GM19468 (cell line): ENCODE measurements around the gene UVSSA.

ENCODE experiments used
- ATAC-seq: cut with Tn5 transposase; IDR thresholded peaks from one replicate; pipeline ENCODE4 v1.9.1; 2021; ENCODE audit warnings: mild to moderate bottlenecking, moderate library complexity, moderate number of reproducible peaks; ENCODE audit not compliant: unreplicated experiment; ENCODE audit errors: extremely low read depth

UVSSA gene

GRCh38 chr4:1375051-1375721 is 28.2 kb downstream of the UVSSA start:
- ATAC-seq = no peak

GRCh38 chr4:1375761-1376322 is 28.8 kb downstream of the UVSSA start:
- no peak for ATAC-seq

- no peak for ATAC-seq
Measured at GRCh38 chr4:1376391-1376840, 29.4 kb downstream of the UVSSA start.

- ATAC-seq = no peak
Measured at GRCh38 chr4:1376841-1377605, 30.0 kb downstream of the UVSSA start.

GRCh38 chr4:1377606-1378261 is 30.7 kb downstream of the UVSSA start:
- no peak for ATAC-seq

GRCh38 chr4:1378559-1379231 is 31.7 kb downstream of the UVSSA start:
- ATAC-seq = no peak

GRCh38 chr4:1379351-1379781 is 32.4 kb downstream of the UVSSA start:
- no peak for ATAC-seq

- no peak for ATAC-seq
Measured at GRCh38 chr4:1379801-1380331, 32.9 kb downstream of the UVSSA start.

GRCh38 chr4:1380368-1381151 is 33.6 kb downstream of the UVSSA start:
- ATAC-seq = no peak

GRCh38 chr4:1381181-1381621 is 34.2 kb downstream of the UVSSA start:
- ATAC-seq = no peak

GRCh38 chr4:1381944-1382541 is 35.0 kb downstream of the UVSSA start:
- ATAC-seq = no peak

GRCh38 chr4:1382776-1383727 is 36.0 kb downstream of the UVSSA start:
- ATAC-seq = no peak

- ATAC-seq = no peak
Measured at GRCh38 chr4:1383728-1384591, 37.0 kb downstream of the UVSSA start.

- ATAC-seq = no peak
Measured at GRCh38 chr4:1384675-1385372, 37.8 kb downstream of the UVSSA start.

GRCh38 chr4:1385373-1386340 is 38.6 kb downstream of the UVSSA start:
- ATAC-seq = no peak
